COLO668 (cell line): ENCODE results near the gene RDH13.
"Not testable (repeated sequence)": the region's sequence is repeated elsewhere in the genome, so short reads cannot be mapped to it uniquely, and the experiment has no call there.

ENCODE experiments used
- DNase-seq: peaks from one replicate; lab custom pipeline; 2025; ENCODE audit not compliant: unreplicated experiment; lab: John Stamatoyannopoulos, UW

Gene RDH13

GRCh38 chr19:55062735-55063491 lies at the start of gene RDH13:
TSS of gene RDH13 (minus strand) at chr19:55063148. CDS start at chr19:55063032, 116 bp downstream.
- DNase-seq: peak; percentile 95

DNA sequence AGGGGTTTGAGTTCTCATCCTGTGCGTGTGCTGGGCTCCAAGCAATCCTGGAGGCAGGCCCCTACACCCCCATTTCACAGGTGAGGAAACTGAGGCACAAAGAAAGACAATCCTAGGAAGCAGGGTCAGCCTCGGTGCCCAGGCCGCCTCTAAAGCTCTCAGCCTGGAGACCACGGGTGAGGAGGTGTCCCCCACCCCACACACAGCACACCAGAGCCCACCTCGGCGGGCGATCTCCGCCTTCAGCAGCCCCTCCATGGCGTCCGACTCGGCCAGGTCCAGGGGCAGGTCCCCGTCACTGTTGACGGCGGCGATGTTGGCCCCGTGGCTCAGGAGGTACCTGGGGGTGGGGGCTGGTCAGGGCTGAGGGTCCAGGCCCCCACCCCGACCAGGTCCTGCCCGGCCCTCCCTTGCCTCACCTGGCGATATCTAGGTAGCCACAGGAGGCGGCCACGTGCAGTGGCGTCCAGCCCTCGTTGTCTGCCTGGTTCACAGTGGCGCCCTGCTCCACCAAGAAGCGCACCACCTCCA lies 49.4 kb upstream of the RDH13 start:
- no peak for DNase-seq

GRCh38 chr19:55111238-55111831 lies 48.4 kb upstream of the RDH13 start:
- DNase-seq: no peak

GRCh38 chr19:55109527-55110291 lies 46.8 kb upstream of the RDH13 start:
- DNase-seq: no peak

GRCh38 chr19:55107252-55107651 lies 44.3 kb upstream of the RDH13 start:
- not testable (repeated sequence) for DNase-seq

DNA sequence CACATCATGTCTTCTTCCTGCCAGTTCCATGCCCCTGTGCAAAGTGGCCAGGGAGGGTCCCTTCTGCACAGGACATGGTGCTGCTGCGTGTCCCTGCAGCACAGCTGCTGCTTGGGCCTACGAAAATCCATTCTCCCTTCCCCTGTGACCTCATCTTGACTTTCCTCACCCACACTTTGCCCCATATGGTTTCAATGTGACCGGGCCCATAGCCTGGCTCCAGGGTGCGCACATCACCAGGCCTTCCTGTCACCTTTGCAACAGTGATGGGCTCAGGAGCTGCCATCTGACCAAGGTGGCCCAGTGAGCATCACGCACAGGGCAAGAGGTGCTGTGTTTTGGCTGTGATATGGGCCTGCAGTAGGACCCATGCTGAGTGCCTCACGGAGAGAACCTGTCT lies 43.6 kb upstream of the RDH13 start:
- no peak for DNase-seq

GRCh38 chr19:55105237-55105636 lies 42.3 kb upstream of the RDH13 start:
- DNase-seq: no peak

DNA sequence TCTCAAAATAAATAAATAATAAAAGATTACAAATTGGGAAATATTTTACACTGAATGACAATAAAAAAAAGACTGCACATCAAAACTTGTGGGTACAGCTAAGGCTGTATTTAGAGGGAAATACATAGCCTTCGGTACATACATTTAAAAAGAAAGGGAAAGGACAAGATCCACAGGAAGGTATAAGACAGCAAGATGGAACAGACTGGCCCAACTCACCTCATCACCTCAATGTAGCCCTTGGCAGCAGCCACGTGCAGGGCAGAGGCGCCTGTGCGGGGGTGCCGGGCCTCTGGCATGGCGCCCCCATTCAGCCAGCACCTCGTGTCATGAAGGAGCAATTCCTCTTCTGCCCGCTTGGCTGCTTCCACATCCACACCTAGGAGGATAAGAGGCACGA lies 40.2 kb upstream of the RDH13 start:
- no peak for DNase-seq

DNA sequence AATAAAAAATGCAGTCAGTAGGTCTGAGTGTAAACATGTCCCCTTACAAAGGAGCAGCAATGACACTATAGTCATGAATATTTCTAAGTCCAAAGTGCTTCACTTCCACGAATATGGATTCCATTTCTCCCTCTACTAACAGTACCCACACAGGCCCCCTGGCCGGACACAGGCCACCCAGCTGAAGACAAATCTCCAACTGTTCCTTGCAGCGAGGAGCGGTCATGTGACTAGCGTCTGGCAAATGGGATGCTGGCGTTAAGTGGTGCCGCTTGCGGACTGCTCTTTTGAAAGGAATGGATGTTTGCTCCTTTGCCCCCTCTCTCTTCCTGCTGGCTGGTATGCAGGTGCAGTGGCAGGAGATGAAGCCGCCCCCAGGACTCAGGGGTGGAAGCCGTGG lies 38.3 kb upstream of the RDH13 start:
- no peak for DNase-seq

DNA sequence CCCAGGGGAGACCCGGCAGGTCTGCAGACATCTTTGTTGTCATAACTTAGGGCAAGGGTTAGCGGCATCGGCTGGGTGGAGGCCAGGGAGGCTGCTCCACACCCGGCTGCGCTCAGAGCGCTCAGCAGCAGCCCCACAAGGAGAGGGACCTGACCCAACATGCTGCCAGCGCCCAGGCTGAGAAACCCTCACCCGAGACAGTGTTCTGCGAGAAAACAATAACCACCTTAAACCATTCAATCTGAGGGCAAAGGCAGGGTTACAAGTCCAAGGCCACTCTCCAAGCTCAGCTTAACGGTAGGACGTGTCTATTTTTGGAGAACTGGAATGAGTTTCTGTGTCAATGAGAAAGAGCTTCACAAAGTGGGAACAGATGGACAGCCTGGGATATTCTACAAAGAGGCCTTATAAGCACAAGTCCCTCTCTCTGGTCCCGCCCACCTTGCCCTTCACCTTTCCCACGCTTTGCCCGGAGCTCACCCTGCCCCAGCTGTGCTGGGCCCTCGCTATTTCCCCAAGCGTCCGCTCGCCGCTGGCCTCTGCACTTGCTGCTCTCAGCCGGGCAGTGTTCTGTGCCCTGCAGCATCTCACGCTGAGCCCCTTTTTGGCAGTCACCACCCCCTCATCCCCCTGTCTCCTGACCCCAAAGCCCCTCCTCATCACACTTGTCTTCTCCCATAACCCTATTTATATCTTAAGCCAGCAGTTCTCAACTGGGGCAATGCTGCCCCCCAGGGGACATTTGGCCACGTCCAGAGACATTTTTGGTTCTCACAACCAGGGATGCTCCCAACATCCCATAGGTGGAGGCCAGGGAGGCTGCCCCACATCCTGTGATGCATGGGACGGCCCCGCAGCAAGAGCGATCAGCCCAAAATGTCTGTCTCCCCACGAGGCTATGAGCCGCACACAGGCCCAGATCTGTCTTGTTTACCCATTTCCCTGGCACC lies 36.9 kb upstream of the RDH13 start:
- DNase-seq: no peak

- no peak for DNase-seq
Observed at GRCh38 chr19:55098716-55099556, 36.0 kb upstream of the RDH13 start.

GRCh38 chr19:55097864-55098715 lies 35.1 kb upstream of the RDH13 start:
- DNase-seq: no peak

GRCh38 chr19:55096061-55096701 lies 33.2 kb upstream of the RDH13 start:
- no peak for DNase-seq

- DNase-seq: no peak
Observed at GRCh38 chr19:55095260-55096060, 32.5 kb upstream of the RDH13 start.

DNA sequence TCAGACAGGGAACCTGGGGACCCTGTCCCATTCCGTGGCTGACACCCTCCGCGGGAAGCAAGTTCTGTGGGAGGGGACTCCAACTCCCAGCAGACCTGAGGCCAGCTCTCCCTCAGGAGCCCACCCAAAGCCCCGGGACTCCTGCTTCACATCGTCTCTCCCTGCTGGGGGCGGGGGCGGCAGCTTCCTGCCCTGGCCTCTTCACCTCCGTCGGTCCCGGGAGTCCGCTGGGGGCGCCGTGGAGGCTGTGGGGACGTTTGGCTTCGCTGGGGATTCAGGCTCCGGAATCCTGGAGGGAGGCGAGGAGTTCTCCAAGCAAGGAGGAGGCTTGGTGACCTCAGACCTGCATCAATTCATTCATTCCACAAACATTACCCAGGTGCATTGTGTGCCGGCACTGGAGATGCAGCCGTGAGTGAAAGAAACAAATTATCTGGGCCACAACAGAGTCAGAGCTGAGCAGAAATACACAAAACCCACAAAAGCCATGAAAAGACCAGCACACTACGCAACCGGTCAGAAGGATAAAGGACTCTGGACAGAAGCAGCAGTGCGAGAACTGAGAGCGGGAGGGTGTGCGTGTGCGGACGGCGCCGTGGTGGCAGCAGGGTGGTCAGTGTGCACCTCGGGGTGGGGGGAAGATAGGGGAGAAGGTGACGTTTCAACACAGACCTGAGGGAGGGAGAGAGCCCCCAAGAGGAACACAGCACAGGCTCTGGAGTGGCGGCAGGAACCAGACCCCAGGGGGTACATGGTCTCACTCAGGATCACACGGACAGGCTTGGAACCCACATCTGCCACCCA lies 31.7 kb upstream of the RDH13 start:
- DNase-seq: no peak

- DNase-seq: no peak
Observed at GRCh38 chr19:55092423-55093318, 29.7 kb upstream of the RDH13 start.
